Tongue (tissue), 2 donors: ENCODE data around the gene HMCES. TPM values are rescaled to one million over a fixed set of nuclear protein-coding genes. Genes with fewer than 3 reads are reported as not detected.
"Not testable (repeated sequence)": the region's sequence is repeated elsewhere in the genome, so short reads cannot be mapped to it uniquely, and the experiment has no call there.

ENCODE experiments used
- DNase-seq: peaks from one replicate; pipeline ENCODE4 v3.0.0-alpha.2; 2015
- total RNA-seq: library from RNA; depleted of rRNA; stranded (reverse); fragments of >200 nt; gene quantifications from one replicate; pipeline ENCODE4 v1.2.3, GENCODE V29; 2014

HMCES gene
- total RNA-seq, 1 donor from 2014 or later, result 28.0 TPM

DNA sequence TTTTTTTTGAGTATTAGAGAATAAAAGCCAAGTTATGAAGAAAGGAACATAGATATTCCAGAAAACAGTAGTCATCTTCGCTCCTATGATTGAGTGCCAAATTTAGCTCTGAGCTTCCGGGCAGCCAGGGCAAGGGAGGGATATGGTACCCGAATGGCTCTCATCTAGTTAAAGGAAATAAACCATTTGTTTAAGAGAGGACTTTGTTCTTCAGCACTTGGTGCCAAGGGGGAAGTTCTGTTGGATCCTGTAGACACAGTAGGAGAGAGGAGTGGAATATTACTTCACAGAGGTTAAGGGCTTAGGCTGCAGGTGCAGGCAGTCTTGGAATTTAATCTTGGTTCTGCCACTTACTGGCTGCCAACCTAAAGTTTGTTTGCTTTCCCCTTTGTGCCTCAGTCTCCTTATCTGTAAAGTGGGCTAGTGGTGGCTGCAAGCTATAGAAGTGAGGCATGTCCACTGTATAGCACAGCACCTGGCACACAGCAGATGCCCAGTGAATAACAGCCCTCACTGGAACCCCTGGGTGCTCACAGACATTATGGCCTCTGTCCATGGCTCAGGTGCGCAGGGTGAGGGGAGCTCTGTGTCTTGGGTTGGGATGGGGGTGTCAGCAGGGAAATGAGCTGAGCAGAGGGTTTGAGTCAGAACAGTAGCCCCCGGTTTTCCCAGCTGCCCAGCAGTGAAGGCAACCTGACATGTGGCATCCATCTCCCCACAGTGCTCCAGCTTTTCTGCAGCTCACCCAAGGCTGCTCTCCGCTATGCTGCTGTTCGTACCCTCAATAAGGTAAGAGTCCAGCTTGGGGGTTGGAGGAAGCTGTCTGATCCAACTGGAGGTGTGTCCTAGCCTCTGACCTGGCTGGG, 18.8 kb upstream of the HMCES start:
- no peak for DNase-seq

GRCh38 chr3:129260606-129261005, 18.1 kb upstream of the HMCES start:
- no peak for DNase-seq

- no peak for DNase-seq
These were observed 16.8 kb upstream of the HMCES start for GRCh38 chr3:129261894-129262293.

DNA sequence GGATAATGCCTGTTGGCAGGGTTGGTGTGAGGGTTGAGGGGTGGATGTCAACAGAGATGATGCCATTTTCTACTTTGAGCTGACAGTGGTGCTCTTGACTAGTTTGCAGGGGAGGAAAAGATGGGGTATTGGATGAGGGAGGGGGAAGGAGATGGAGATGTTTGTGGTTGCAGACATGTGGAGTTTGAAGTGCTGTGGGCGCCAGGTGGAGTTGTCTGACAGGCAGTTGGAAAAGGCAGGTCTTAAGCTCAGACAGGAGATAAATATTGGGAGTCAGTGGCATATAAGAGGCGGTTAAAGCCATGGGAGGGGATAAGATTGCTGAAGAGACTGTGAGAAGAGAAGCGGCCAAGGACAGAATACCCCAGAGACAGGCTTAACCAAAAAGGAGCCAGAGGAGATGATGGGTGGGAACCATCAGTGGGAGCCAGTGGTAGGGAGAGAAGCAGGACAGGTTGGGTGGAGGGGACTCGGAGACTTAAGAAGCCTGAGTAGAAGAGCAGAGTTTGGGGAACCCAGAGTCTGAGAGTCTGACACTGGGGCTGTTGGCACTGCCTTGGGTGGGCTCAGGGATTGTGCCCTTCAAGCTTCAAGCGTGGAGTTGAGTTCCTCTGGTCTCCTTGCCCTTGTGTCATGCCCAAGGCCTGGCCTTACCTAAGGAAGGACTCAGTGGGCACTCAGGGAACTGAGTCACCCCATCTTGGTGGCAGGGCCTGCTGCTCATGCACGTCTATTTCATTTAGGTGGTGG, 15.3 kb upstream of the HMCES start:
- DNase-seq, result no peak

GRCh38 chr3:129264994-129265393, 13.7 kb upstream of the HMCES start:
- DNase-seq, result not testable (repeated sequence)

DNA sequence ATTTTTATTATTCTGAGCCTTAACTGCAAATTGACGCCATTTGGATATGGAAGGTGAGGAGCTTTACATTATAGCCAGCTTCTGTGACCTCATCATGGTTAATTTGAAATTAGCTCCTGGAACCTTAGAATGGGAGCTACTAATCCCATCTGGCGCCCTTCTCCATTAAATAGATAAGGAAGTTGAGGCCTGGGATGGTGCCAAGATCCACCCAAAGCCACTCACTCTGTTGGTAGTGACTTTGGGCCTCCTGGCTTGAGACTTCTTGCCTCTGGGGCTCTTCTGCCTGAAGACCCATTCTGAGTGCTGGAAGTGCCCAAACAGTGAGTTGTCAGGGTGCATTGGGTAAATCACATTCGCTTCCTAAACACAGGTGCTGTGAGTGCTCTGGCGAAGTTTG, 12.0 kb upstream of the HMCES start:
- DNase-seq, result no peak

- no peak for DNase-seq
These were observed 10.3 kb upstream of the HMCES start for GRCh38 chr3:129268396-129268795.

DNA sequence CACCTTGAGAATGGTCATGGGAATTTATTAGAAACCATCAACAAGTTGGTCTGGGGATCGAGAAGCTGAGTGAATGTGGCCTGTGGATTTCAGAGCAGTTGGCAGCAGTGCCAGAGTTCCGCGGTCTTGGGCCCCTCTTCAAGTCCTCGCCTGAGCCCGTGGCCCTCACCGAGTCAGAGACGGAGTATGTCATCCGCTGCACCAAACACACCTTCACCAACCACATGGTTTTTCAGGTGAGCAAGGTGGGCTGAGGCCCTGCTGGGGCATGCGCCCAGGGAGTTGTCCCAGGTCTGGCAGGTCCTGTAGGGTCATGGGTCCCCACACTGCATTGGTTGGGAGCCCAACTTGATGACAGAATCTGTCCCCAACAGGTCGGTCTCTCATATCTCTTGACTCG, 7.0 kb upstream of the HMCES start:
- DNase-seq, result no peak

GRCh38 chr3:129276385-129276784, 2.3 kb upstream of the HMCES start:
- no peak for DNase-seq

- no peak for DNase-seq
These were observed 820 bp upstream of the HMCES start for GRCh38 chr3:129277829-129278271.

GRCh38 chr3:129278966-129279906, 566 bp downstream of the HMCES start:
- DNase-seq, result peak; percentile 57

DNA sequence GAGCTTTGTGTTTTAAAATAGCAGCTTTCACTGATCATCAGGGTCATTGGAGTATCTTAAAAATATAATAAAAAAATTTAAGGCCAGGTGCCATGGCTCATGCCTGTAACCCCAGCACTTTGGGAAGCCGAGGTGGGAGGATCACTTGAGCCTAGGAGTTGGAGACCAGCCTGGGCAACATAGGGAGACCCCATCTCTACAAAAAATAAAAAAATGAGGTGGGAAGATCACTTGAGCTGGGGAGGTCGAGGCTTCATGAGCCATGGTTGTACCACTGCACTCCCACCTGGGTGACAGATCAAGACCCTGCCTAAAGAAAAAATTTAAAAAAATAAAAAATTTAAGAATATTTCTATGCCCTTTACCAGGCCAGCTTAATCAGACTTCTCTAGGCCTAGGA, 1.5 kb downstream of the HMCES start:
- no peak for DNase-seq

GRCh38 chr3:129281726-129282125, 3.1 kb downstream of the HMCES start:
- no peak for DNase-seq

GRCh38 chr3:129282727-129283327, 4.2 kb downstream of the HMCES start:
- DNase-seq, result no peak

DNA sequence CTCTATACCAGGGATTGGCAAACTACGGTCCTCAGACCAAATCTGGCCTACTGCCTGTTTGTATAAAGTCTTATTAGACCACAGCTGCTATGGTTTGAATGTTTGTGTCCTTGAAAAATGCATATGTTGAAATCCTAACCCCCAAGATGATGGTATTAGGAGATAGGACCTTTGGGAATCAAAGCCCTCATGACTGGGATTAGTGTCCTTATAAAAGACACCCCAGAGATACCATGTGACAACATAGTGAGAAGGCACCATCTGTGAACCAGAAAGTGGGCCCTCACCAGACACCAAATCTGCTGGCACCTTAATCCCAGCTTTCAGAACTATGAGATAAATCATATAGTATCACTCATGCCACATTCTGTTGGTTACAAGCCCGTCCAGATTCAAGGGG, 7.4 kb downstream of the HMCES start:
- no peak for DNase-seq

- no peak for DNase-seq
These were observed 9.8 kb downstream of the HMCES start for GRCh38 chr3:129288446-129288845.

DNA sequence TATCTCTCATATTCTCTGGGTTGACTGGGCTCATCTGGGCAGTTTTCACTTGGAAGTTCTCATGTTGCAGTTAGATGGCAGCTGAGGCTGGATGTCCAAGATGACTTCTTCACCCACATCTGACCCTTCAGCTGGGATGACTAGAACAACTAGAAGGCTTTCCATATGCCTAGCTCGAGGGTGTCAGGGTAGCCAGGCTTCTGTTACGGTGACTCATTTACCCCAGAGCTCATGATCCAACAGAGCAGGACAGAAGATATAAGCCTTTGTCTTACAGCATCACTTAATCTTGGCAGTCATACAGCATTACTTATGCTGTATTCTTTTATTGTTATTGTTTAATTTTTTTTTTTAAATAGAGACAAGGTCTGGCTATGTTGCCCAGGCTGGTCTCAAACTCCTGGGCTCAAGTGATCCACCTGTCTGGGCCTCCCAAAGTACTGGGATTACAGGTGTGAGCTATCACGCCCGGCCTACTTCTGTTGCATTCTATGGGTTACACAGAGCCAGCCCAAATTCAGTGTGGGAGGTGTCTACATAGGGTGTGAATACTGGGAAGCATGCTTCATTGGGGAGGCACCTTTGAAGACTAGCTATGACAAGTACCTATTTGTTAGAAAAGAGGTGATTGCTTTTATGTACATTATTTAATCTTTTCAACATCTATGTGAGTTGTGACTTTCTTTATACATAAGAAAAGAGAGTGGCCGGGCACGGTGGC, 10.7 kb downstream of the HMCES start:
- DNase-seq, result no peak

DNA sequence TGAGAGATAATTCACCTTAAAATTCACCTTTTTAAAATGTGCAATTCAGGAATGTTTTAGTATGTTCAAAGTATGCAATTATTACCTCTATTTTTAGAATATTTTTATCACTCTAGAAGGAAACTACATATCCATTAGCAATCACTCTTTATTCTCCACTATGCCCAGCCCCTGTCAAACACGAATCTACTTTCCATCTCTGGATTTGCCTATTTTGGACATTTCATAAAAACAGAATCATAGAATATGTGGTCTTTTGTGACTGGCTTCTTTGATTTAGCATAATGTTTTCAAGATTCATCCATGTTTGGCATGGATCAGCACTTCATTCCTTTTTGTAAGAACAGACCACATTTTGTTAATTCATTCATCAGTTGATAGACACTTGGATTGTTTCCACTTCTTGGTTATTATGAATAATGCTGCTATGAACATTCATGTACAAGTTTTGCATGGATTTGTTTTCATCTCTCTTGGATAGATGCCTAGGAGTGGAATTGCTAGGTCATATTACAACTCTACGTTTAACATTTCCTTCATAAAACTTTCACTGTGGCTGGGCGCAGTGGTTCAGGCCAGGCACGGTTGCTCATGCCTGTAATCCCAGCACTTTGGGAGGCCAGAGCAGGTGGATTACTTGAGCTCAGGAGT, 12.7 kb downstream of the HMCES start:
- peak; percentile 78 for DNase-seq

GRCh38 chr3:129295286-129295685, 16.6 kb downstream of the HMCES start:
- no peak for DNase-seq

DNA sequence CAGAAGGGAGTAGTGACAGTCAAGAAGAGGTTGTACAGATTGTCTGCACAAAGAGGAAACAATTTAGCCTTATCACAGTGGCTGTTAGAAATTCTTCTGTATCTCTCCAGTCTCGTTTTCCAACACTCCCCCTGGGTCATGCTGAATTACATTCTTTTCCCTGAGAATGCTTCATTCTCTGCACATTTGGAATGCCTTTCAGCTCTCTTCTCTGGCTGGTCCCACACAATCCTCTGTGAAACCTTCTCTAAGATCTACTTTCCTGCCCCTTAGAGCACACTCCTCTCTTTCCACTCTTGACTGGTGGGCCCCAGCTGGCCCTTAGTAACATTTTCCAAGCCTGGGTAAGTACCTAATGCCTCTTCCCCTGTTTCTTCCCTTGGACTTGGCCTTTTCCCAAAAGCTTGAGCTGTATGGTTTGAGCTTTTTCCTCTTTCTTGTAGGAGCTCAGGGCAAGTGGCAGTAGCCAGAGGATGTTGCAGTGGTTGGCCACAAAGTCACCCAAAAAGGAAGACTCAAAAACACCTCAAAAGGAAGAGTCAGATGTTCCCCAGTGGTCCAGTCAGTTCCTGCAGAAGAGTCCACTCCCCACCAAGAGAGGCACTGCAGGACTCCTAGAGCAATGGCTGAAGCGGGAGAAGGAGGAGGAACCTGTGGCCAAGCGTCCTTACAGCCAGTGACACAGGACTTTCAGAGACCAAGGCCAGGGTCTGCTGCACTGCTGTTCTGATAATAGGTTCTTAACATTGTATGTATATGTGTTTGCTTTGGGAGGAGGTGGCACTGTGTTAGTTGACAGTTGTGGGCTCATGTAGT, 25.7 kb downstream of the HMCES start:
- no peak for DNase-seq
